Loucy (cell line): ENCODE measurements around the gene ETFB.

ENCODE experiments used
- H2AFZ ChIP-seq: fragments of 200-600 bp; sonication (generic); 2 replicates; pipeline ENCODE4 v1.6.0; 2016; ENCODE audit warnings: antibody characterized with exemption, mild to moderate bottlenecking, low read length, moderate library complexity
- H3F3A ChIP-seq: fragments of 200-600 bp; 2 replicates; pipeline ENCODE4 v1.6.0; 2016; ENCODE audit warnings: antibody characterized with exemption, low read depth, mild to moderate bottlenecking
- H3K27me3 ChIP-seq: fragments of 200-600 bp; sonication (generic); 2 replicates; pipeline ENCODE4 v1.6.1; 2014; ENCODE audit warnings: low read length, mild to moderate bottlenecking; ENCODE audit not compliant: insufficient read depth, poor library complexity, severe bottlenecking
- H3K36me3 ChIP-seq: fragments of 200-600 bp; sonication (generic); 2 replicates; pipeline ENCODE4 v1.6.1; 2016; ENCODE audit warnings: low read length; ENCODE audit not compliant: insufficient read depth
- H3K4me1 ChIP-seq: fragments of 200-600 bp; sonication (generic); 2 replicates; pipeline ENCODE4 v1.5.1; 2014; ENCODE audit warnings: low read length, mild to moderate bottlenecking; ENCODE audit not compliant: insufficient read depth, poor library complexity, severe bottlenecking
- H3K4me2 ChIP-seq: fragments of 200-600 bp; sonication (generic); 2 replicates; pipeline ENCODE4 v1.6.0; 2014; ENCODE audit warnings: antibody characterized with exemption, low read length, low read depth, mild to moderate bottlenecking; ENCODE audit not compliant: poor library complexity, severe bottlenecking
- H3K4me3 ChIP-seq: fragments of 200-600 bp; sonication (generic); 2 replicates; pipeline ENCODE4 v1.5.1; 2014; ENCODE audit warnings: low read length, mild to moderate bottlenecking, mixed read lengths; ENCODE audit not compliant: poor library complexity, severe bottlenecking
- H3K79me2 ChIP-seq: fragments of 200-600 bp; sonication (generic); 2 replicates; pipeline ENCODE4 v1.6.1; 2014; ENCODE audit warnings: low read length; ENCODE audit not compliant: insufficient read depth
- H3K9ac ChIP-seq: fragments of 200-600 bp; sonication (generic); 2 replicates; pipeline ENCODE4 v1.6.0; 2014; ENCODE audit warnings: mild to moderate bottlenecking, low read depth, low read length, moderate library complexity; ENCODE audit not compliant: poor library complexity, severe bottlenecking
- H3K9me2 ChIP-seq: fragments of 200-600 bp; sonication (generic); replicated peaks from 2 replicates; pipeline ENCODE4 v1.6.1; 2016; ENCODE audit warnings: low read depth, low read length, mixed read lengths
- H3K9me3 ChIP-seq: fragments of 200-600 bp; sonication (generic); 2 replicates; pipeline ENCODE4 v1.6.1; 2014; ENCODE audit warnings: mild to moderate bottlenecking, antibody characterized with exemption, low read length, low read depth; ENCODE audit not compliant: insufficient read depth
- H4K20me1 ChIP-seq: fragments of 200-600 bp; sonication (generic); 2 replicates; pipeline ENCODE4 v1.6.0; 2014; ENCODE audit warnings: antibody characterized with exemption, low read length, mild to moderate bottlenecking; ENCODE audit not compliant: insufficient read depth, poor library complexity, severe bottlenecking
- CTCF ChIP-seq: fragments of 200-600 bp; sonication (generic); conservative IDR thresholded peaks from 2 replicates; pipeline ENCODE4 v1.5.1; 2014; ENCODE audit warnings: mild to moderate bottlenecking, antibody characterized with exemption, low read length
- EZH2phosphoT487 ChIP-seq: fragments of 200-600 bp; IDR thresholded peaks from 2 replicates; pipeline ENCODE4 v1.6.1; 2018; ENCODE audit warnings: antibody characterized with exemption, mild to moderate bottlenecking, moderate library complexity, borderline replicate concordance

Gene ETFB

GRCh38 chr19:51367565-51368365 lies 1.6 kb upstream of the ETFB start:
- Histone ChIP-seq H3K27me3 (no peaks in the 10 kb centered on the region), H3F3A (peaks cover 9% of the 10 kb centered on the region), H3K4me1 (peaks cover 59% of the 10 kb centered on the region), H3K9me2 (no peaks in the 10 kb centered on the region), H2AFZ (peak overlapping the region; percentile 86), H3K9me3 (no peaks in the 10 kb centered on the region), H3K36me3 (no peaks in the 10 kb centered on the region), H3K4me3 (peak overlapping the region; percentile 99), H4K20me1 (no peaks in the 10 kb centered on the region), H3K79me2 (peaks cover 69% of the 10 kb centered on the region), H3K4me2 (peak overlapping the region; percentile 89), H3K9ac (peak overlapping the region; percentile 94)
- TF ChIP-seq EZH2phosphoT487 (no peak), CTCF (no peak)

GRCh38 chr19:51367255-51367564 lies 1.0 kb upstream of the ETFB start:
- Histone ChIP-seq H2AFZ (no peak overlapping the region), H3K9ac (peak overlapping the region; percentile 94), H3K27me3 (no peaks in the 10 kb centered on the region), H4K20me1 (no peaks in the 10 kb centered on the region), H3K4me3 (peak overlapping the region; percentile 99), H3K79me2 (peaks cover 69% of the 10 kb centered on the region), H3F3A (peaks cover 5% of the 10 kb centered on the region), H3K4me1 (peaks cover 62% of the 10 kb centered on the region), H3K9me3 (no peaks in the 10 kb centered on the region), H3K9me2 (no peaks in the 10 kb centered on the region), H3K36me3 (no peaks in the 10 kb centered on the region), H3K4me2 (peak overlapping the region; percentile 77)
- TF ChIP-seq EZH2phosphoT487, result no peak
- no peak for TF ChIP-seq CTCF

GRCh38 chr19:51366389-51367254 lies 434 bp upstream of the ETFB start:
- Histone ChIP-seq H3K79me2 (peaks cover 66% of the 10 kb centered on the region), H3K27me3 (no peaks in the 10 kb centered on the region), H3K36me3 (no peaks in the 10 kb centered on the region), H2AFZ (0 out of 2 replicates have a peak overlapping the region, but pooled peaks have one; percentile 17), H3F3A (no peaks in the 10 kb centered on the region; the same call in 1 of the 2 replicates), H3K9ac (peak overlapping the region; percentile 94), H3K9me3 (no peaks in the 10 kb centered on the region), H3K4me2 (peak overlapping the region; percentile 77), H3K9me2 (no peaks in the 10 kb centered on the region), H3K4me3 (peak overlapping the region; percentile 99), H4K20me1 (no peaks in the 10 kb centered on the region), H3K4me1 (peaks cover 59% of the 10 kb centered on the region)
- no peak for TF ChIP-seq CTCF
- TF ChIP-seq EZH2phosphoT487, result no peak
